ENCODE measurements around the gene CARD14. TPM values are rescaled to one million over a fixed set of nuclear protein-coding genes. Genes with fewer than 3 reads are reported as not detected.
A peak's percentile ranks its signal among the peaks of the same experiment; 100 is the strongest.

The CARD14 gene
- total and polyA plus RNA-seq, 10 donors = 0.63 to 4.8 (median 1.3) TPM

GRCh38 chr17:80145076-80146075 lies 24.5 kb upstream of the CARD14 start:
- Histone ChIP-seq H3K9me3 (no peaks in the 10 kb centered on the region), H3K27ac (peak overlapping the region in 5 of 8 donors; percentile 91 to 98 (median 95)), H3K4me1 (peaks cover 17 to 53% (median 39%) of the 10 kb centered on the region in 6 donors), H3K36me3 (peaks cover 2 to 40% (median 38%) of the 10 kb centered on the region in 6 donors), H3K4me3 (peak overlapping the region; percentile 82 to 93 (median 86)), H3K27me3 (replicated peaks in 1 of 7) (no peaks in the 10 kb centered on the region)
- 36 to 66% (median 47%) methylated on average over 10 of the region's 10 CpGs for WGBS, 5 donors
- no peak for DNase-seq
- TF ChIP-seq CTCF (IDR thresholded peaks at IDR 0.05 in 8 of 11, conservative IDR thresholded peaks at IDR 0.05 in 3 of 11) (no peak), POLR2AphosphoS5 (IDR thresholded peaks at IDR 0.05) (no peak), POLR2A (IDR thresholded peaks at IDR 0.05) (no peak)
- intact Hi-C loops (cut with DNase I; ENCODE audit: low total_unique reads) = no loop called here

GRCh38 chr17:80146121-80147034 lies 23.5 kb upstream of the CARD14 start:
- Histone ChIP-seq H3K27ac (peak overlapping the region; percentile 91 to 98 (median 95)), H3K4me1 (peaks cover 17 to 58% (median 39%) of the 10 kb centered on the region in 6 donors), H3K36me3 (peaks cover 2 to 31% (median 28%) of the 10 kb centered on the region in 6 donors), H3K9me3 (no peaks in the 10 kb centered on the region), H3K4me3 (peak overlapping the region; percentile 82 to 93 (median 86)), H3K27me3 (replicated peaks in 1 of 7) (no peaks in the 10 kb centered on the region)
- DNase-seq = no peak
- TF ChIP-seq POLR2AphosphoS5 (IDR thresholded peaks at IDR 0.05) (no peak), POLR2A (IDR thresholded peaks at IDR 0.05) (no peak), CTCF (IDR thresholded peaks at IDR 0.05 in 8 of 11, conservative IDR thresholded peaks at IDR 0.05 in 3 of 11) (no peak)
- intact Hi-C loops (cut with DNase I; ENCODE audit: low total_unique reads) = no loop called here
- 0 to 1% (median 0%) methylated on average over 26 to 69 of the region's 69 CpGs for WGBS, 5 donors

DNA sequence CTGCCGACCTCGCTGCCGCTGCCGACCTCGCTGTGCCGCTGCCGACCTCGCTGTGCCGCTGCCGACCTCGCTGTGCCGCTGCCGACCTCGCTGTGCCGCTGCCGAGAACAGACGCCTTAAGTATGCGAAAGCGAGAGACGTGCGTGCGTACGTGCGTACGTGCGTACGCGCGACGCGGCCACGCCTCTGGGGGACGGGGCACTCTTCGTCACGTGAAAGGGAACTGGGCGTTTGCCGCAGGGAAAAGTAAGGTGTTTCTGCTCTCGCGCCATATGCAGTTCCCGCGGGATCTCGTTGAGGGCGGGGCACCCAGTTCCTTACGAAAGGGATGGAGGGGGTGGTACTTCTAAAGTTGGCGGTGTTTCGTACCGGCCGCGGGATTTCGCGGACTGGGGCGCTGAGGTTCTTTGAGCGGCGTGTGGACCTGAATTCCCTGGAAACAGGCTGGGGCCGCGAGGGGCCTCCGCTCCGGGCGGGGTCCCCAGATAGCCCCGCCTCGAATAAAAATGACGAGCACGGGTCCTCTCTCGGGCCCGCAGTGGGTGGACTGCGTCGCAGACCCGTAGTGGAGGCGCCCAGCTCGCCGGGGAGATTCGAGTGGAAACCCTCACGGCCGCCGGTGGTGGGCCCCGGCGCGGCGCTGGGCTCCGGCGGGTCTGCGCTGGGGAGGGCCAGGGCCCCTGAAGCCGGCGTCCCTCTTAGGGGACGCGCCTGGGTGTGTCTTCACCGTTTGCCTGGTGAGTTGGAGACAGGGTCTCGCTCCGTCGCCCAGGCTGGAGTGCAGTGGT lies 22.6 kb upstream of the CARD14 start, which contains the start of gene EIF4A3:
Gene EIF4A3, minus strand, starts transcription at position 94 of the 788 bp plus-strand sequence. CDS start 167 bp downstream, outside the sequence.
- no peaks in the 10 kb centered on the region for H3K9me3 ChIP-seq
- peak; percentile 98 to 99 (median 99) for TF ChIP-seq POLR2AphosphoS5 (IDR thresholded peaks at IDR 0.05)
- TF ChIP-seq POLR2A (IDR thresholded peaks at IDR 0.05) = peak in 2 of 3 donors; percentile 57 to 90
- peak in 4 of 11 experiments; percentile 21 to 50 (median 39) for TF ChIP-seq CTCF (IDR thresholded peaks at IDR 0.05 in 8 of 11, conservative IDR thresholded peaks at IDR 0.05 in 3 of 11)
- WGBS, 5 donors = 0 to 1% (median 0%) methylated on average over 72 to 90 of the region's 90 CpGs
- H3K36me3 ChIP-seq = peaks cover 2 to 22% (median 20%) of the 10 kb centered on the region in 6 donors
- DNase-seq = peak; percentile 99
- H3K4me1 ChIP-seq = peaks cover 17 to 66% (median 43%) of the 10 kb centered on the region in 6 donors
- intact Hi-C loops (cut with DNase I; ENCODE audit: low total_unique reads) = no loop called here
- peak within 1 kb of the TSS; percentile 82 to 93 (median 86) for H3K4me3 ChIP-seq
- peak within 1 kb of the TSS; percentile 91 to 98 (median 95) for H3K27ac ChIP-seq
- H3K27me3 ChIP-seq (replicated peaks in 1 of 7) = no peaks in the 10 kb centered on the region
